ENCODE measurements around the gene SNTG2.

SNTG2 gene

GRCh38 chr2:960061-960736, 9.6 kb downstream of the SNTG2 start:
- DNase-seq (ENCODE audit: low read depth): no peak
- TF ChIP-seq CTCF (IDR thresholded peaks at IDR 0.05; ENCODE audit: insufficient read depth, low read depth, low read length, missing control alignments): no peak
- H3K4me3 ChIP-seq (ENCODE audit: low read length): no peak overlapping the region

- TF ChIP-seq CTCF (IDR thresholded peaks at IDR 0.05; ENCODE audit: insufficient read depth, low read depth, low read length, missing control alignments): no peak
- H3K4me3 ChIP-seq (ENCODE audit: low read length): no peak overlapping the region
- DNase-seq (ENCODE audit: low read depth): no peak
Measured at GRCh38 chr2:961786-962185, 11.1 kb downstream of the SNTG2 start.

- no peak for TF ChIP-seq CTCF (IDR thresholded peaks at IDR 0.05; ENCODE audit: insufficient read depth, low read depth, low read length, missing control alignments)
- H3K4me3 ChIP-seq (ENCODE audit: low read length): no peak overlapping the region
- no peak for DNase-seq (ENCODE audit: low read depth)
Measured at GRCh38 chr2:963876-964275, 13.2 kb downstream of the SNTG2 start.

- no peak for DNase-seq (ENCODE audit: low read depth)
- no peak overlapping the region for H3K4me3 ChIP-seq (ENCODE audit: low read length)
Measured at GRCh38 chr2:964562-964961, 13.9 kb downstream of the SNTG2 start.

GRCh38 chr2:965640-966147, 15.0 kb downstream of the SNTG2 start:
- H3K4me3 ChIP-seq (ENCODE audit: low read length): no peak overlapping the region
- no peak for DNase-seq (ENCODE audit: low read depth)
- no peak for TF ChIP-seq CTCF (IDR thresholded peaks at IDR 0.05; ENCODE audit: insufficient read depth, low read depth, low read length, missing control alignments)

More at GRCh38 chr2:964562-964961, 13.9 kb downstream of the SNTG2 start:
- TF ChIP-seq CTCF (IDR thresholded peaks at IDR 0.05; ENCODE audit: insufficient read depth, low read depth, low read length, missing control alignments): no peak

- H3K4me3 ChIP-seq (ENCODE audit: low read length): no peak overlapping the region
- no peak for TF ChIP-seq CTCF (IDR thresholded peaks at IDR 0.05; ENCODE audit: insufficient read depth, low read depth, low read length, missing control alignments)
- DNase-seq (ENCODE audit: low read depth): no peak
Measured at GRCh38 chr2:973129-973528, 22.5 kb downstream of the SNTG2 start.

- no peak for TF ChIP-seq CTCF (IDR thresholded peaks at IDR 0.05; ENCODE audit: insufficient read depth, low read depth, low read length, missing control alignments)
- H3K4me3 ChIP-seq (ENCODE audit: low read length): no peak overlapping the region
- DNase-seq (ENCODE audit: low read depth): no peak
Measured at GRCh38 chr2:974054-974453, 23.4 kb downstream of the SNTG2 start.

Measured in epithelial cell of esophagus (primary cell).